Mesenteric fat pad (tissue), 1 donor: ENCODE results near the gene CYP4F22. TPM values are rescaled to one million over a fixed set of nuclear protein-coding genes. Genes with fewer than 3 reads are reported as not detected.
"Not testable (repeated sequence)": the region's sequence is repeated elsewhere in the genome, so short reads cannot be mapped to it uniquely, and the experiment has no call there.

Experiments used
- DNase-seq: peaks from one replicate; pipeline ENCODE4 v3.0.0-alpha.2; 2020; ENCODE audit warnings: low spot score
- total RNA-seq: library from RNA; stranded (reverse); fragmentation: NEBNext Ultra II Directional; extraction: Animal tissue kit (Norgen Biotek cat#: 25700); gene quantifications from one replicate; pipeline ENCODE4 v1.2.1, GENCODE V29; 2021
- donor health status: DM: yes; HTN: yes; CAD: no.

Gene CYP4F22
- total RNA-seq, 1 donor from 2014 or later: not detected

GRCh38 chr19:15488489-15489226 lies 19.7 kb upstream of the CYP4F22 start:
- DNase-seq: no peak

- DNase-seq: no peak
These were observed 13.2 kb upstream of the CYP4F22 start for GRCh38 chr19:15495151-15495550.

- DNase-seq: no peak
These were observed 10.0 kb upstream of the CYP4F22 start for GRCh38 chr19:15498156-15498858.

- no peak for DNase-seq
These were observed 9.4 kb upstream of the CYP4F22 start for GRCh38 chr19:15498910-15499309.

- DNase-seq: no peak
These were observed 6.7 kb upstream of the CYP4F22 start for GRCh38 chr19:15501596-15501995.

GRCh38 chr19:15502264-15502663 lies 6.1 kb upstream of the CYP4F22 start:
- no peak for DNase-seq

- no peak for DNase-seq
These were observed 2.2 kb upstream of the CYP4F22 start for GRCh38 chr19:15506074-15506571.

- DNase-seq: no peak
These were observed 974 bp upstream of the CYP4F22 start for GRCh38 chr19:15507068-15508034.

GRCh38 chr19:15511671-15512424 lies 3.5 kb downstream of the CYP4F22 start:
- no peak for DNase-seq

GRCh38 chr19:15515227-15515625 lies 6.9 kb downstream of the CYP4F22 start:
- DNase-seq: not testable (repeated sequence)

GRCh38 chr19:15516363-15516762 lies 8.0 kb downstream of the CYP4F22 start:
- DNase-seq: no peak

- DNase-seq: no peak
These were observed 9.5 kb downstream of the CYP4F22 start for GRCh38 chr19:15517778-15518177.

GRCh38 chr19:15519433-15519976 lies 11.2 kb downstream of the CYP4F22 start:
- DNase-seq: no peak

GRCh38 chr19:15524781-15525180 lies 16.5 kb downstream of the CYP4F22 start:
- DNase-seq: no peak

GRCh38 chr19:15525291-15525690 lies 17.0 kb downstream of the CYP4F22 start:
- DNase-seq: no peak

GRCh38 chr19:15526408-15526807 lies 18.1 kb downstream of the CYP4F22 start:
- DNase-seq: no peak

- no peak for DNase-seq
These were observed 19.4 kb downstream of the CYP4F22 start for GRCh38 chr19:15527705-15528104.

- DNase-seq: no peak
These were observed 21.5 kb downstream of the CYP4F22 start for GRCh38 chr19:15529774-15530372.

- DNase-seq: no peak
These were observed 24.6 kb downstream of the CYP4F22 start for GRCh38 chr19:15532779-15533521.
